ENCODE results near the gene GPR180.

DNA sequence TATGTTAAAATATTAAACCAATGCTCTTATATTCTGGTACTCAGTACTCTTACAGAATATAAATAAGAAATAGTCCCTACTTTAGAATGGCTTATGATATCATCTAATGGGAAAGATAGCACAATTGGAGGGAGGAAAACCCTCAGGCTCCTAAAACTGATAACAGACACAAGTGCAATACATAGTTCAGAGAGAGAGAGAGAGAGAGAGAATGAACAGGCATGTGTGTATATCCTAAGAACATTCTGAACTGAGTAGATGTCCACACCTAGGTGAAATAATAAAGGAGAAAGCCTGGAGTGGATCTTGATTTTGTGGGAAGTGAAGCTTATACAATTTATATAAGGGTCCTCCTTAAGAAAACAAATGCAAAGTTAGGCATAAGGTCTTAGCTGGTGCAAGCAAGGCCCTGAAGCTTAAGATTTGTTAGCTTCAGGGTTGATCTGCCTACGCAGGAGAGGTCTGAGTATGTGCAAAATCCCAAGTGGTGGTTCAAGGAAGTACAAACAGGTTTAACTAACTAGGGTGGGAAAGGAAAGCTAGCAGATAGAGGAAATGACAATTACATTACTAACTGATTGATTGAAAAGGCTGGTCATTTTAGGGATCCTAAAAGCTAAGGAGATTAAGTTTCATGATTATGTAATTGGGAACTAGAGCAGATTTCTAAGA is 57.4 kb downstream of the GPR180 start:
- TF ChIP-seq POLR2AphosphoS5 (IDR thresholded peaks at IDR 0.05; ENCODE audit: borderline replicate concordance, low read depth, low read length), result no peak
- TF ChIP-seq EZH2 (IDR thresholded peaks at IDR 0.05), result no peak
- no peak for TF ChIP-seq FOXP2 (optimal IDR thresholded peaks at IDR 0.05; ENCODE audit: control extremely low read depth, extremely low read length, insufficient read depth)
